Skin of body (tissue), 2 donors: ENCODE results near the gene SLC52A3. TPM values are rescaled to one million over a fixed set of nuclear protein-coding genes. Genes with fewer than 3 reads are reported as not detected.
A peak's percentile ranks its signal among the peaks of the same experiment; 100 is the strongest.

Experiments used
- DNase-seq: peaks from one replicate; lab custom pipeline; 2025; lab: John Stamatoyannopoulos, UW
- total RNA-seq: library from RNA; depleted of rRNA; stranded (reverse); fragments of >200 nt; gene quantifications from one replicate; pipeline ENCODE4 v1.2.3, GENCODE V29; 2014

The SLC52A3 gene
- total RNA-seq, 1 donor from 2014 or later: 1.5 TPM

DNA sequence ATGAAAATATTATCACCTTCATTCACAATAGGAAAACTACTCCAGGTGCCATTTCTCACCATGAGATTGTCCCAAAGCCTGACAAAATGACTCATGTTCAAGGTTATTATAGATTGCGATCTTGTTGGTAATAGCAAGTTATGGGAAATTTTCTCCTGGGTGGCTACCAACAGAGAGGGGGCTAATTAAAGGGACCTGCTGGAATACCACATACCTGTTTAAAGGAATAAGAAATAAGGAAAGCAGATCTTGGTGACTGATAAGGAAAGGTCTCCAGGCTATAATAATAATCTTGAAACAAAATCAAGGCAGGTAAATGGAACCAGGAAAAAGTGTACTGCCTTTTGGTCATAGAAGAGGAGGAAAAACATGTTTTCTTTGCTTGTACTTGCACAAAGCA, 1.4 kb downstream of the SLC52A3 start:
- DNase-seq: no peak

GRCh38 chr20:764255-764654, 4.0 kb downstream of the SLC52A3 start:
- no peak for DNase-seq

GRCh38 chr20:761418-762381, 6.6 kb downstream of the SLC52A3 start:
- no peak for DNase-seq

GRCh38 chr20:760751-761417, 7.4 kb downstream of the SLC52A3 start:
- DNase-seq: no peak

- no peak for DNase-seq
These were observed 10.8 kb downstream of the SLC52A3 start for GRCh38 chr20:757506-757905.

GRCh38 chr20:755941-756340, 12.4 kb downstream of the SLC52A3 start:
- no peak for DNase-seq

DNA sequence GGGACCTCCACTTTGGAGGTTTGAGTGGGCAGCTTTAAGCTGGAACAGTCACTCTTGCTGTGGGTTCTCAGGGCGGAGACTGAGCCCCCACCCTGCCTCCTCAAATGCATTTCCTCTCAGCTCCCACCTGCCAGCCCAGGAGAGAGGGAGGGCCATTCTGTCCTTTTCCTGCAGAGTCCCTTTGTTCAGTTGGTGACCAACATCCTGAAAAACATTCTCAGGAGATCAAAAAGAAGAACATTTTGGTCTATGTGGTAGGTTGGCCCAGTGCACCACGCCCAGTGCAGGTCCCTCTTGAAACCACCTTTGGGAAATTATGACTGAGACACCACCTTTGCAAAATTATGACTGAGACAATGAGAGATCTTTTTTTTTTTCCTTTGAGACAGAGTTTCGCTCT, 13.4 kb downstream of the SLC52A3 start:
- DNase-seq: no peak

DNA sequence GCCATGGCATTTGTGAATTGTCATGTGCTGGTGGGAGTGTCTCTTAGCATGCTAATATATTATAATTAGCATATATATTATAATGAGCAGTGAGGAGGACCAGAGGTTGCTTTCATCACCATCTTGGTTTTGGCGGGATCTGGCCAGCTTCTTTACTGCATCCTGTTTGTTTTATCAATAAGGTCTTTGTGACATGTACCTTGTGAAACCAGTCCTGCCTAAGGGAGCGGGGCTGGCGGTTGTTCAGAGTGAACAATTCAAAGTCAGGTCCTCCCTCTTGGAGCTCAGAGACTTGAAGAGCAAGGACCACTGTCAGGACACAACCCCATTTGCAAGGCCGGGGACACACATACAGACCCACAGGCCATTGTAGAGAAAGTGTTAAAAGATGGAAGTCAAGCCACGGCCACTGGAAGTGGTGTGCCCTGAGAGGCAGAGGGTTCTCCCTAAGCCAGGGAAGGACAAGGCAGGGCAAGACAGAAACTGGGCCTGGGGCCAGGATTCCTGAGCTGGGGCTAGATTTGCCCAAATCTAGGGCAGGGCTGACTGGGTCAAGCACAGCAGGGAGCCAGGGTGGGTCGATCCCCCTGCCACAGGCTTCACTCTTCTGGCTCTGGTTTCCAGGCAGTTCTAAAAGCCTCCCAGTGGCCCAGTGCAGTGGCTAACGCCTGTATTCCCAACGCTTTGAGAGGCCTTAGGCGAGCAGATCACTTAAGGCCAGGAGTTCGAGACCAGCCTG, 14.2 kb downstream of the SLC52A3 start:
- no peak for DNase-seq

- peak; percentile 16 for DNase-seq
These were observed 15.2 kb downstream of the SLC52A3 start for GRCh38 chr20:753136-753535.

GRCh38 chr20:752291-752690, 16.0 kb downstream of the SLC52A3 start:
- DNase-seq: peak; percentile 18

- DNase-seq: no peak
These were observed 16.5 kb downstream of the SLC52A3 start for GRCh38 chr20:751761-752160.

- no peak for DNase-seq
These were observed 17.5 kb downstream of the SLC52A3 start for GRCh38 chr20:750801-751200.

GRCh38 chr20:745683-746301, 22.5 kb downstream of the SLC52A3 start:
- no peak for DNase-seq

DNA sequence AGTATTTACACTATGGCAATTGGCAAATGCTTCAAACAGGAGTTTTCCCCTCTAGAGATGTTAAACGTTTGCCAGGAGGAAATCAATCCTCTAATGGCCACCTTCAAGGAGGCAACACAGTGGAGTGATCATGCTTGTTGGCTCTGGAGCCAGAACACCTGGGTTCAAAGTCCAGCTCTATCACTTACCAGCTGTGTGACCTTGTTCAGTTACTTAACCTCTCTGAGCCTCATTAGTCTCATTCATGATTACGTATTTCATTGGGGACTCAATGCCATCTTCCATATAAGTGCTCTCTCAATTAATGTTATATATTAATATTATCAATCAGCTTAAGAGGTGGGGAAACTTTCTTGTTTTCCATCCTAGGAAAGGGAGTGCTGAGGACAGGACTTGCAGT, 26.1 kb downstream of the SLC52A3 start:
- no peak for DNase-seq

DNA sequence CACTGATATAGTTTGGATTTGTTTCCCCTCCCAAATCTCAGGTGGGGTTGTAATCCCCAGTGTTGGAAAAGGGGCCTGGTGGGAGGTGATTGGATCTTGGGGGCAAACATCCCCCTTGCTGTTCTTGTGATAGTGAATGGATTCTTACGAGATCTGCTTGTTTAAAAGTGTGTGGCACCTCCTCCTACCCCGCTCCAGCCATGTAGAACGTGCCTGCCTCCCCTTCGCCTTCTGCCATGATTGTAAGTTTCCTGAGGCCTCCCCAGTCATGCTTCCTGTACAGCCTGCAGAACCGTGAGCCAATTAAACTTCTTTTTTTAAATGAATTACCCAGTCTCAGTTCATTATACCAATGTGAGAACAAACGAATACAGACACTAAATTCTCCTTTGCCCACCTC, 26.7 kb downstream of the SLC52A3 start:
- no peak for DNase-seq

DNA sequence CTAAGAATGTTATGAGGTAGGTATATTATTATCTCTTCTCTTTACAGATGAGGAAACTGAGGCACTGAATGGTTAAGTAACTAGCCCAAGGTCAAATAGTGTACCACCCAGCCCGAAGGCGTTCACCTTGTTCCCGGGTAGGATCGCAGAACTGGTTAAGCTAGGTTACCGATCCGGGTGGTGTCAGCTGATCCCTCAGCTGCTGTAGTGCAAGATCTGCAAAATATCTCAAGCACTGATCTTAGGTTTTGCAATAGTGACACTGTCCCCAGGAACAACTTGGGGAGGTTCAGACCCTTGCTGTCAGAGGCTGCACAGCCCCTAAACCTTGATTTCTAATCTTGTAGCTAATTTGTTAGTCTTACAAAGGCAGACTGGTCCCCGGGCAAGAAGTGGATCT, 28.1 kb downstream of the SLC52A3 start:
- no peak for DNase-seq

- no peak for DNase-seq
These were observed 28.6 kb downstream of the SLC52A3 start for GRCh38 chr20:739736-740135.

GRCh38 chr20:733861-734260, 34.4 kb downstream of the SLC52A3 start:
- DNase-seq: no peak

DNA sequence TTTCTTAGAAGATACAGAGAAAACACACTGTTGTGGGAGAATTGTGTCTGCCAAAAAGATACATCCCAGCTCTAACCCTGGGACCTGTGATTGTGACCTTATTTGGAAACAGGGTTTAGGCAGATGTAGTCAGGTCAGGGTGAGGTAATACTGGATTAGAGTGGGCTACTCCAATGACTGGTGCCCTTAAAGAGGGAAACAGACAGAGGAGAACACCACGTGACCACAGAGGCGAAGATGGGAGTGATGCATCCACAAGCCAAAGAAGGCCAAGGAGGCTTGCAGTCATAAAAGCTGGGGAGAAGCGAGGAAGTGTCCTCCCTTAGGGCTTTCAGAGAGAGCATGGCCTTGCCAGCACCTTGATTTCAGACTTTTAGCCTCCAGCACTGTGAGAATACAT, 35.6 kb downstream of the SLC52A3 start:
- no peak for DNase-seq

GRCh38 chr20:731891-732560, 36.3 kb downstream of the SLC52A3 start:
- DNase-seq: no peak

DNA sequence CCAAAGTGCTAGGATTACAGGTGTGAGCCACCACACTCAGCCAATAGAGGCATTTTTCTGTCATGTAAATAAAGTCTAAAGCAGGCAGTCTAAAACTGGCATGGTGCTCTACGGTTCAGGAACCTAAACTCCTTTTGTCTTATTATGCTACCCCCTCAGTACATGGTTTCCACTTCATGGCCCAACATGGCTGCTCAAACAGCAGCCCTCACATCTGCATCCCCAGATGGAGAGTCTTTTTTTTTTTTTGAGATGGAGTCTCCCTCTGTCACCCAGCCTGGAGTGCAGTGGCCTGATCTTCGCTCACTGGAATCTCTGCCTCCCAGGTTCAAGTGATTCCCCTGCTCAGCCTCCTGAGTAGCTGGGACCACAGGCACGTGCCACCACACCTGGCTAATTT, 38.3 kb downstream of the SLC52A3 start:
- no peak for DNase-seq
